A549 (cell line): ENCODE measurements around the gene ANKRD17. TPM values are rescaled to one million over a fixed set of nuclear protein-coding genes. Genes with fewer than 3 reads are reported as not detected.

ENCODE experiments used
- ATAC-seq, 2 experiments: fragments of 200-7000 bp in 1 of 2; fragments of >200 bp in 1 of 2; cut with Nextera tagmentation in 1 of 2; cut with Tn5 transposase in 1 of 2; 3 replicates each; pipeline versions ENCODE4 v1.8.0 to v1.9.1; 2018 to 2020; ENCODE audit warnings: mild to moderate bottlenecking in 1 of 2, moderate library complexity in 1 of 2
- CTCF ChIA-PET: fragments of 300-600 bp; sonication (Branson Sonifier 250); formaldehyde crosslinking; extraction: SDS; loops from one replicate; lab custom pipeline; 2021; ENCODE audit warnings: antibody characterized with exemption, inconsistent platforms; lab: Yijun Ruan, JAX
- POLR2A ChIA-PET: fragments of 350-600 bp; formaldehyde crosslinking; extraction: SDS; loops from one replicate; lab custom pipeline; 2021; ENCODE audit warnings: antibody characterized with exemption, inconsistent platforms; lab: Yijun Ruan, JAX
- DNase-seq, 2 experiments: peaks; one replicate each; pipeline versions ENCODE4 v3.0.0 to v3.0.0-alpha.2; 2011 to 2016; ENCODE audit warnings: low read depth in 1 of 2, low spot score in 1 of 2
- FAIRE-seq: peaks from 2 replicates; lab custom pipeline; 2011; peaks lifted over from hg19 to GRCh38; lab: Jason Lieb, UNC
- H3K27ac ChIP-seq, 2 experiments: fragments of >200 bp; sonication (Bioruptor Twin); formaldehyde crosslinking; 3 replicates each; pipeline ENCODE4 v1.5.1; 2016 to 2017
- H3K4me1 ChIP-seq: fragments of >200 bp; sonication (Bioruptor Twin); formaldehyde crosslinking; 3 replicates; pipeline ENCODE4 v1.6.1; 2016
- H3K4me2 ChIP-seq: fragments of >200 bp; sonication (Bioruptor Twin); formaldehyde crosslinking; 3 replicates; pipeline ENCODE4 v1.6.1; 2016
- H3K4me3 ChIP-seq: fragments of >200 bp; sonication (Bioruptor Twin); formaldehyde crosslinking; 3 replicates; pipeline ENCODE4 v1.5.1; 2016
- H3K9me3 ChIP-seq: fragments of >200 bp; sonication (Bioruptor Twin); formaldehyde crosslinking; 3 replicates; pipeline ENCODE4 v1.6.1; 2016
- BHLHE40 ChIP-seq: IDR thresholded peaks from 2 replicates; pipeline ENCODE4 v1.6.1; 2012; ENCODE audit warnings: low read depth, low read length, inconsistent platforms
- CBX2 ChIP-seq: fragments of 200-600 bp; sonication (generic); IDR thresholded peaks from 2 replicates; pipeline ENCODE4 v1.6.1; 2016; ENCODE audit warnings: low read depth, mild to moderate bottlenecking, borderline replicate concordance
- CBX8 ChIP-seq: fragments of 200-600 bp; sonication (generic); IDR thresholded peaks from 2 replicates; pipeline ENCODE4 v1.6.1; 2016
- CHD4 ChIP-seq: fragments of 200-600 bp; sonication (generic); IDR thresholded peaks from 2 replicates; pipeline ENCODE4 v1.6.1; 2016; ENCODE audit warnings: antibody characterized with exemption, mild to moderate bottlenecking, borderline replicate concordance
- FOSB ChIP-seq: fragments of 250-450 bp; sonication (Bioruptor Pico); IDR thresholded peaks from 2 replicates; pipeline ENCODE4 v1.5.0; 2020; ENCODE audit warnings: mild to moderate bottlenecking, moderate library complexity
- FOSL2 ChIP-seq, 2 experiments: fragments of 450-650 bp in 1 of 2; fragments of >200 bp in 1 of 2; sonication (Bioruptor Twin) in 1 of 2; formaldehyde crosslinking; IDR thresholded peaks; 2 replicates each; pipeline versions ENCODE4 v1.5.0 to v1.6.1; 2016 to 2020; ENCODE audit warnings: mild to moderate bottlenecking in 1 of 2, moderate library complexity in 1 of 2
- GATA3 ChIP-seq: IDR thresholded peaks from 2 replicates; pipeline ENCODE4 v1.6.1; 2012; ENCODE audit warnings: borderline replicate concordance
- HDAC2 ChIP-seq: fragments of 200-600 bp; sonication (generic); IDR thresholded peaks from 2 replicates; pipeline ENCODE4 v1.6.1; 2016
- HOXB5 ChIP-seq: fragments of 250-450 bp; sonication (Bioruptor Pico); IDR thresholded peaks from 2 replicates; pipeline ENCODE4 v1.5.0; 2020; ENCODE audit warnings: mild to moderate bottlenecking, moderate library complexity
- JUN ChIP-seq, 2 experiments: fragments of >200 bp; sonication (Bioruptor Twin); formaldehyde crosslinking; IDR thresholded peaks; 2 replicates in 1 of 2; 3 replicates in 1 of 2; pipeline ENCODE4 v1.6.1; 2016 to 2017
- KDM1A ChIP-seq: fragments of 200-600 bp; sonication (generic); IDR thresholded peaks from 2 replicates; pipeline ENCODE4 v1.6.1; 2016; ENCODE audit warnings: low read depth, mild to moderate bottlenecking
- NR3C1 ChIP-seq: fragments of >200 bp; sonication (Bioruptor Twin); formaldehyde crosslinking; IDR thresholded peaks from 3 replicates; pipeline ENCODE4 v1.6.1; 2017
- PHF8 ChIP-seq: fragments of 200-600 bp; sonication (generic); IDR thresholded peaks from 2 replicates; pipeline ENCODE4 v1.6.1; 2016; ENCODE audit warnings: low read depth, mild to moderate bottlenecking, antibody characterized with exemption, moderate library complexity, borderline replicate concordance
- RARB ChIP-seq: fragments of 250-450 bp; sonication (Bioruptor Pico); IDR thresholded peaks from 2 replicates; pipeline ENCODE4 v1.8.0; 2021; ENCODE audit warnings: mild to moderate bottlenecking, moderate library complexity
- RCOR1 ChIP-seq: fragments of 150-350 bp; IDR thresholded peaks from 2 replicates; pipeline ENCODE4 v1.6.1; 2014; ENCODE audit warnings: antibody characterized with exemption, low read length, low read depth
- RFX5 ChIP-seq: fragments of 450-650 bp; IDR thresholded peaks from 2 replicates; pipeline ENCODE4 v1.7.1; 2014; ENCODE audit warnings: antibody characterized with exemption, mild to moderate bottlenecking, moderate library complexity
- RNF2 ChIP-seq: fragments of 200-600 bp; sonication (generic); IDR thresholded peaks from 2 replicates; pipeline ENCODE4 v1.6.1; 2016; ENCODE audit warnings: low read depth, mild to moderate bottlenecking, antibody characterized with exemption, moderate library complexity, borderline replicate concordance
- SMC3 ChIP-seq: fragments of >200 bp; sonication (Bioruptor Twin); formaldehyde crosslinking; IDR thresholded peaks from 3 replicates; pipeline ENCODE4 v1.6.1; 2018; ENCODE audit warnings: inconsistent platforms
- ZC3H11A ChIP-seq: fragments of 450-650 bp; IDR thresholded peaks from 2 replicates; pipeline ENCODE4 v1.6.1; 2014; ENCODE audit warnings: antibody characterized with exemption, mild to moderate bottlenecking
- ZNF302 ChIP-seq: fragments of 250-450 bp; sonication (Bioruptor Pico); IDR thresholded peaks from 2 replicates; pipeline ENCODE4 v1.9.0; 2021; ENCODE audit warnings: inconsistent platforms, mild to moderate bottlenecking, moderate library complexity
- ZSCAN20 ChIP-seq: fragments of 250-450 bp; sonication (Bioruptor Pico); IDR thresholded peaks from 2 replicates; pipeline ENCODE4 v1.8.0; 2022; ENCODE audit warnings: mild to moderate bottlenecking, moderate library complexity
- WGBS: methylation state at CpG from one replicate; pipeline ENCODE4 v1.1.6; 2017; ENCODE audit errors: missing lambda C conversion rate; 5-methylcytosine and 5-hydroxymethylcytosine counted together
- polyA plus RNA-seq, 4 experiments: library from polyadenylated mRNA; depleted of rRNA in 3 of 4; stranded (reverse); fragments of >200 nt; fragmentation: RNase III in 1 of 4; extraction: RNeasy Plus Mini Kit Qiagen cat#74134 plus additional on column Dnase treatment in 1 of 4; gene quantifications; 2 replicates in 3 of 4; 3 replicates in 1 of 4; pipeline ENCODE4 v1.2.3, GENCODE V29; 2011 to 2017
- TF ChIP-seq, protein P1 (sequence below): fragments of 450-650 bp; IDR thresholded peaks from 2 replicates; pipeline ENCODE4 v1.6.1; 2014; ENCODE audit warnings: antibody characterized with exemption
- TF ChIP-seq, protein P2 (sequence below): IDR thresholded peaks from 2 replicates; pipeline ENCODE4 v1.6.1; 2012
- TF ChIP-seq, protein P3 (sequence below): IDR thresholded peaks from 2 replicates; pipeline ENCODE4 v1.6.1; 2012; ENCODE audit warnings: low read depth, borderline replicate concordance
- TF ChIP-seq, protein P4 (sequence below): fragments of 250-450 bp; sonication (Bioruptor Pico); IDR thresholded peaks from 2 replicates; pipeline ENCODE4 v1.5.0; 2020; ENCODE audit warnings: low read depth, mild to moderate bottlenecking, moderate library complexity

Gene ANKRD17
- polyA plus RNA-seq, 2 of the 4 experiments (the other 2 are of a cell fraction) = 18.1 to 43.5 TPM

DNA sequence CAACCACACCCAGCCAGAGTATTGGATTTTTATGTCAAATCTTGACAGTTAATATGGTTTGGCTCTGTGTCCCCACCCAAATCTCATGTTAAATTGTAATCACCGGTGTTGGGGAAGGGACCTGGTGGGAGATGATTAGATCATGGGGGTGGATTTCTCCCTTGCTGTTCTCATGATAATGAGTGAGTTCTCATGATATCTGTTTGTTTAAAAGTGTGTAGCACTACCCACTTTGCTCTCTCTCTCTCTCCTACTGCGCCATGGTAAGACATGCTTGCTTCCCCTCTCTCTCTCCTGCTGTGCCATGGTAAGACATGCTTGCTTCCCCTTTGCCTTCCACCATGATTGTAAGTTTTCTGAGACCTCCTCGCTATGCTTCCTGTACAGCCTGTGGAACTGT, 102.2 kb downstream of the ANKRD17 start:
- FAIRE-seq = no peak
- no peak for DNase-seq
- WGBS = 98% methylated on average over 3 of the region's 3 CpGs
- Histone ChIP-seq H3K9me3 (no peaks in the 10 kb centered on the region), H3K4me2 (no peak overlapping the region), H3K4me1 (no peaks in the 10 kb centered on the region), H3K4me3 (no peak overlapping the region), H3K27ac (no peak overlapping the region)
- CTCF ChIA-PET = no interaction called here
- POLR2A ChIA-PET = no interaction called here
- TF ChIP-seq, protein P1, sequence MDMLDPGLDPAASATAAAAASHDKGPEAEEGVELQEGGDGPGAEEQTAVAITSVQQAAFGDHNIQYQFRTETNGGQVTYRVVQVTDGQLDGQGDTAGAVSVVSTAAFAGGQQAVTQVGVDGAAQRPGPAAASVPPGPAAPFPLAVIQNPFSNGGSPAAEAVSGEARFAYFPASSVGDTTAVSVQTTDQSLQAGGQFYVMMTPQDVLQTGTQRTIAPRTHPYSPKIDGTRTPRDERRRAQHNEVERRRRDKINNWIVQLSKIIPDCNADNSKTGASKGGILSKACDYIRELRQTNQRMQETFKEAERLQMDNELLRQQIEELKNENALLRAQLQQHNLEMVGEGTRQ = no peak
- TF ChIP-seq KDM1A (no peak), NR3C1 (no peak), GATA3 (no peak), HDAC2 (no peak), RARB (CRISPR knock-in tag) (no peak), ZNF302 (no peak), BHLHE40 (no peak), FOSB (no peak), SMC3 (no peak), ZSCAN20 (CRISPR knock-in tag) (no peak), JUN (IDR thresholded peaks at IDR 0.05) (no peak), CBX2 (no peak), CBX8 (no peak)
- TF ChIP-seq, protein P2, sequence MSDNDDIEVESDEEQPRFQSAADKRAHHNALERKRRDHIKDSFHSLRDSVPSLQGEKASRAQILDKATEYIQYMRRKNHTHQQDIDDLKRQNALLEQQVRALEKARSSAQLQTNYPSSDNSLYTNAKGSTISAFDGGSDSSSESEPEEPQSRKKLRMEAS = no peak
- no peak for ATAC-seq

GRCh38 chr4:73152893-73153292, 105.7 kb downstream of the ANKRD17 start:
- Histone ChIP-seq H3K4me1 (no peaks in the 10 kb centered on the region), H3K4me3 (no peak overlapping the region), H3K27ac (no peak overlapping the region), H3K9me3 (no peaks in the 10 kb centered on the region)
- WGBS = 79% methylated on average over 1 of the region's 1 CpG
- ChIA-PET CTCF (interaction anchor here (1.0 to 2.0 kb wide), 2 partner anchors 25 to 104 kb away, joined by 3 to 5 read pairs; no protein-coding TSS in a partner anchor), POLR2A (no interaction called here)
- ATAC-seq (no peak), FAIRE-seq (no peak)
- TF ChIP-seq BHLHE40 = no peak
- TF ChIP-seq CHD4 = no peak
- TF ChIP-seq, protein P3, sequence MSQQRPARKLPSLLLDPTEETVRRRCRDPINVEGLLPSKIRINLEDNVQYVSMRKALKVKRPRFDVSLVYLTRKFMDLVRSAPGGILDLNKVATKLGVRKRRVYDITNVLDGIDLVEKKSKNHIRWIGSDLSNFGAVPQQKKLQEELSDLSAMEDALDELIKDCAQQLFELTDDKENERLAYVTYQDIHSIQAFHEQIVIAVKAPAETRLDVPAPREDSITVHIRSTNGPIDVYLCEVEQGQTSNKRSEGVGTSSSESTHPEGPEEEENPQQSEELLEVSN = no peak
- no peak for TF ChIP-seq ZC3H11A
- TF ChIP-seq RNF2 = no peak
- no peak for TF ChIP-seq RFX5
- TF ChIP-seq RCOR1 = no peak
- TF ChIP-seq, protein P2 = no peak
- no peak for TF ChIP-seq HOXB5 (CRISPR knock-in tag)
- no peak for TF ChIP-seq ZNF302
- no peak for TF ChIP-seq FOSL2 (IDR thresholded peaks at IDR 0.05)
- no peak for TF ChIP-seq FOSL2 (CRISPR knock-in tag; IDR thresholded peaks at IDR 0.05)
- no peak for TF ChIP-seq PHF8
- TF ChIP-seq, protein P4, sequence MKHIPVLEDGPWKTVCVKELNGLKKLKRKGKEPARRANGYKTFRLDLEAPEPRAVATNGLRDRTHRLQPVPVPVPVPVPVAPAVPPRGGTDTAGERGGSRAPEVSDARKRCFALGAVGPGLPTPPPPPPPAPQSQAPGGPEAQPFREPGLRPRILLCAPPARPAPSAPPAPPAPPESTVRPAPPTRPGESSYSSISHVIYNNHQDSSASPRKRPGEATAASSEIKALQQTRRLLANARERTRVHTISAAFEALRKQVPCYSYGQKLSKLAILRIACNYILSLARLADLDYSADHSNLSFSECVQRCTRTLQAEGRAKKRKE = no peak
- TF ChIP-seq, all 56 proteins: peak for 0
- no peak overlapping the region for H3K4me2 ChIP-seq
- DNase-seq = no peak
